ENCODE results near the gene RBBP8NL. TPM values are rescaled to one million over a fixed set of nuclear protein-coding genes. Genes with fewer than 3 reads are reported as not detected.

Gene RBBP8NL
- total and polyA plus RNA-seq, 2 of the 8 experiments (the other 6 are each of a cell fraction or from before 2014, with no cell fraction given) = 0.43 to 0.48 TPM

DNA sequence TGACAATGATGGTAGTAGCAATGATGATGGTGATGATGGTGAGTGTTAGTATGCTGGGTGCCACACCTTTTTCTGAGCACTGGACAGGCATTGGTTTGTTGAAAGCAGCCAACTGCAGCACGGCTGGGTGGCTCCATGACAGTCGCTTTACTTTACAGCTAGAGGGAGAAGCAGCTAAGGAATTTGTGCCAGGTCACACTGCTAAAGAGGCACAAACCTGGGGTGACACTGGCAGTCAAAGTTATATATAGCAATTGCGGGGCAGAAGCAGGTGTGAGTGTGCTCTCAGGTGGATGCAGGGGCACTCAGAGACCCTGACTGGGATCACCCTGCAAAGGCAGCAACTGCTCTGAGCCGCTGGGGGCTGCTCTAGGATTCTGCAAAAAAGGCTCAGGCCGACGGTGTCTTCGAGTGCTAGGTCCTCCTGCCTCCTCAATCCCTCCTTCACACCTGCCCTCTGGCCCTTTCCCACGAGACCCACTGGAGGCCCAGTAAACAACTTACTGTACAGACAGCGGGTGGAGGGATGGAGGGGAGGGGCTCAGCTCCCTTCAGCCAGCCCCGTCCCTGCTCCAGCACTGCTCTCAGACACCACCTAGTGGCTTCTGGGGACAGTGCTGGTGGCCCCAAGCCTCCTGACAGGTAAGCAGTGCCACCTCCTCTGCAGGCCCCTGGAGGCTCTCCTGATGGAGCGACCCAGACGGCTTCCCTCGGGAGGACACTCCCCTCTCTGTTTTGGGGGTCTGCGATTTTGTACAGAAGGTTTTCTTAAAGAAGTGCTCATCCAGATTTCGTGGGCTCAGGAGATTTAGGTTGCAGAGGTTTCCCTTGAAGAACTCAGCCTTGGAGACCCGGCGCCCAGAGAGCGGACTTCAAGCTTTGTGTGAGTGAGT is 44.8 kb downstream of the RBBP8NL start:
- H3K4me3 ChIP-seq (ENCODE audit: extremely low read depth in 1 of 4, insufficient read depth in 2 of 4, low read depth in 3 of 4, low read length in 4 of 4) = no peak overlapping the region
- no peak overlapping the region for H2AFZ ChIP-seq (ENCODE audit: low read length)
- no peak overlapping the region for H3K27ac ChIP-seq (ENCODE audit: low read depth, low read length)
- H3K56ac ChIP-seq (replicated peaks; ENCODE audit: insufficient read length, low read depth, low read length) = no peak overlapping the region
- H3K14ac ChIP-seq (ENCODE audit: insufficient read length) = no peak overlapping the region
- H2BK15ac ChIP-seq (ENCODE audit: low read length) = no peak overlapping the region
- H3K9ac ChIP-seq (replicated peaks in 1 of 4; ENCODE audit: extremely low read depth in 1 of 4, low read depth in 3 of 4, low read length in 3 of 4) = no peak overlapping the region
- WGBS, 2 experiments (ENCODE audit: extremely low coverage in 1 of 2, insufficient coverage in 1 of 2, insufficient read length in 1 of 2, insufficient replicate concordance in 2 of 2, low coverage in 1 of 2, low lambda C conversion rate in 2 of 2, missing lambda C conversion rate in 1 of 2) = 60% methylated on average over 18 of the region's 18 CpGs; no CpG with 5 or more reads in 1 of the 2 experiments
- DNase-seq (ENCODE audit: low read depth in 1 of 2, low spot score in 2 of 2) (peak; percentile 72 to 95), FAIRE-seq (no peak)
- H3K79me1 ChIP-seq (ENCODE audit: low read depth, low read length) = peaks cover 3% of the 10 kb centered on the region
- H2BK120ac ChIP-seq (replicated peaks; ENCODE audit: low read depth, low read length) = no peak overlapping the region
- POLR2A ChIA-PET (ENCODE audit: partially characterized antibody) = interaction anchor here (0.7 to 10.7 kb wide), 11 partner anchors 8 to 82 kb away, joined by 3 to 213 read pairs (median 5); partner anchors contain the start of gene LAMA5
- no peaks in the 10 kb centered on the region for H3K27me3 ChIP-seq (replicated peaks in 1 of 4; ENCODE audit: control insufficient read depth in 3 of 4, extremely low read depth in 1 of 4, insufficient read depth in 3 of 4, low read length in 3 of 4)
- H3K23ac ChIP-seq (ENCODE audit: insufficient read length) = no peak overlapping the region
- H3K79me2 ChIP-seq (ENCODE audit: control insufficient read depth in 1 of 2, insufficient read depth in 2 of 2, low read length in 2 of 2) = peaks cover 4 to 25% of the 10 kb centered on the region in 2 experiments; a peak in 3 of 4 replicates
- H3K4ac ChIP-seq (replicated peaks; ENCODE audit: insufficient read length, low read depth, low read length) = no peak overlapping the region
- no peak overlapping the region for H4K91ac ChIP-seq (replicated peaks; ENCODE audit: insufficient read length, low read length)
- no peak overlapping the region for H4K8ac ChIP-seq (ENCODE audit: extremely low read depth, insufficient read depth, low read length)
- H3K9me3 ChIP-seq (ENCODE audit: insufficient read depth in 2 of 2, low read depth in 1 of 2, low read length in 1 of 2) = no peaks in the 10 kb centered on the region
- peaks cover 4 to 13% of the 10 kb centered on the region in 2 experiments for H4K20me1 ChIP-seq (replicated peaks in 1 of 2; ENCODE audit: control insufficient read depth in 1 of 2, insufficient read depth in 2 of 2, low read length in 2 of 2)
- 0 out of 2 replicates have a peak overlapping the region, but pooled peaks have one; percentile 39 for H2BK12ac ChIP-seq (ENCODE audit: low read depth, low read length)
- H3K18ac ChIP-seq (ENCODE audit: extremely low read depth, low read length) = no peak overlapping the region
- CTCF ChIA-PET (ENCODE audit: partially characterized antibody) = interaction anchor here (0.6 to 14.1 kb wide), 35 partner anchors 8 to 545 kb away, joined by 3 to 212 read pairs (median 5); partner anchors contain the start of genes ADRM1 and LAMA5
- H3K23me2 ChIP-seq (ENCODE audit: low read depth, low read length) = peaks cover 14% of the 10 kb centered on the region; the same call in 1 of the 2 replicates
- H2BK5ac ChIP-seq (ENCODE audit: low read depth, low read length) = peak overlapping the region; percentile 55; the same call in 1 of the 2 replicates
- peaks cover 0 to 7% (median 4%) of the 10 kb centered on the region in 4 experiments; a peak in 5 of 7 replicates for H3K4me1 ChIP-seq (replicated peaks in 1 of 4; ENCODE audit: control insufficient read depth in 3 of 4, insufficient read depth in 4 of 4, low read length in 3 of 4)
- peak overlapping the region; percentile 38; the same call in 1 of the 2 replicates for H2BK20ac ChIP-seq (ENCODE audit: low read length)
- peaks cover 0 to 5% (median 2%) of the 10 kb centered on the region in 4 experiments; a peak in 3 of 8 replicates for H3K36me3 ChIP-seq (ENCODE audit: control insufficient read depth in 2 of 4, insufficient read depth in 4 of 4, low read length in 3 of 4)
- H2AK5ac ChIP-seq (ENCODE audit: low read depth, low read length) = peak overlapping the region; percentile 25; the same call in 1 of the 2 replicates
- no peak overlapping the region for H3K4me2 ChIP-seq (ENCODE audit: insufficient read depth in 1 of 2, low read depth in 2 of 2, low read length in 2 of 2)
- H4K5ac ChIP-seq (ENCODE audit: insufficient read length, low read depth, low read length) = no peak overlapping the region
- TF ChIP-seq TBP (IDR thresholded peaks at IDR 0.05; ENCODE audit: low read depth, low read length) = no peak
- TF ChIP-seq, protein P1, sequence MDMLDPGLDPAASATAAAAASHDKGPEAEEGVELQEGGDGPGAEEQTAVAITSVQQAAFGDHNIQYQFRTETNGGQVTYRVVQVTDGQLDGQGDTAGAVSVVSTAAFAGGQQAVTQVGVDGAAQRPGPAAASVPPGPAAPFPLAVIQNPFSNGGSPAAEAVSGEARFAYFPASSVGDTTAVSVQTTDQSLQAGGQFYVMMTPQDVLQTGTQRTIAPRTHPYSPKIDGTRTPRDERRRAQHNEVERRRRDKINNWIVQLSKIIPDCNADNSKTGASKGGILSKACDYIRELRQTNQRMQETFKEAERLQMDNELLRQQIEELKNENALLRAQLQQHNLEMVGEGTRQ (IDR thresholded peaks at IDR 0.05; ENCODE audit: low read length) = 0 out of 2 replicates have a peak, but pooled peaks have one; percentile 15
- no peak for TF ChIP-seq SRF (IDR thresholded peaks at IDR 0.05; ENCODE audit: low read depth, low read length)
- no peak for TF ChIP-seq NANOG (IDR thresholded peaks at IDR 0.05; ENCODE audit: insufficient read depth, low read depth, low read length, poor library complexity, severe bottlenecking)
- no peak for TF ChIP-seq JUN (IDR thresholded peaks at IDR 0.05; ENCODE audit: low read depth, low read length)
- TF ChIP-seq HDAC2 (IDR thresholded peaks at IDR 0.05; ENCODE audit: borderline replicate concordance in 1 of 2, low read depth in 2 of 2, low read length in 2 of 2) = no peak
- TF ChIP-seq GABPA (IDR thresholded peaks at IDR 0.05; ENCODE audit: borderline replicate concordance, insufficient read depth, low read length) = peak; percentile 38; the same call in 1 of the 2 replicates
- TF ChIP-seq CBX5 (IDR thresholded peaks at IDR 0.05; ENCODE audit: low read depth, low read length) = no peak
- no peak for TF ChIP-seq CHD1 (IDR thresholded peaks at IDR 0.05; ENCODE audit: low read depth, low read length)

All from H1 (cell line).